Thyroid gland (tissue), 4 donors: ENCODE results near the gene HMCES. TPM values are rescaled to one million over a fixed set of nuclear protein-coding genes. Genes with fewer than 3 reads are reported as not detected.
"Not testable (repeated sequence)": the region's sequence is repeated elsewhere in the genome, so short reads cannot be mapped to it uniquely, and the experiment has no call there.

Source experiments
- DNase-seq, 2 donors: peaks; one replicate each; pipeline ENCODE4 v3.0.0-alpha.2; 2019
- H3K27ac ChIP-seq, 3 donors: fragments of 200-600 bp; sonication (generic); 1 replicate in 2 of 3; 2 replicates in 1 of 3; pipeline ENCODE4 v1.5.1; 2016 to 2019; ENCODE audit warnings: mild to moderate bottlenecking in 1 of 3, moderate library complexity in 1 of 3
- H3K27me3 ChIP-seq: fragments of 200-600 bp; sonication (generic); one replicate; pipeline ENCODE4 v1.5.1; 2019
- H3K36me3 ChIP-seq, 2 donors: fragments of 200-600 bp; sonication (generic); one replicate each; pipeline ENCODE4 v1.5.1; 2016 to 2019
- H3K4me1 ChIP-seq, 2 donors: fragments of 200-600 bp; sonication (generic); one replicate each; pipeline ENCODE4 v1.5.1; 2017 to 2019
- H3K4me3 ChIP-seq, 3 donors: fragments of 200-600 bp; sonication (generic); replicated peaks in 1 of 3; 1 replicate in 2 of 3; 2 replicates in 1 of 3; pipeline ENCODE4 v1.5.1; 2016; ENCODE audit warnings: mild to moderate bottlenecking in 1 of 3
- H3K9me3 ChIP-seq: fragments of 200-600 bp; sonication (generic); one replicate; pipeline ENCODE4 v1.5.1; 2017
- CTCF ChIP-seq, 6 experiments: fragments of 200-600 bp in 3 of 6; fragments of 450-650 bp in 3 of 6; sonication (generic) in 3 of 6; IDR thresholded peaks; one replicate each; pipeline ENCODE4 v1.5.1; 2016 to 2019; ENCODE audit warnings: antibody characterized with exemption in 6 of 6, mild to moderate bottlenecking in 2 of 6, inconsistent platforms in 1 of 6, moderate library complexity in 1 of 6
- POLR2A ChIP-seq, 2 donors: fragments of 450-650 bp; IDR thresholded peaks; one replicate each; pipeline ENCODE4 v1.6.1; 2017; ENCODE audit warnings: antibody characterized with exemption in 2 of 2, mild to moderate bottlenecking in 2 of 2, moderate library complexity in 1 of 2
- WGBS, 2 donors: methylation state at CpG; one replicate each; pipeline ENCODE4 v1.1.5; 2017; 5-methylcytosine and 5-hydroxymethylcytosine counted together
- intact Hi-C: fragments of 100-400 bp; cut with DNase I; formaldehyde crosslinking; loops from one replicate; pipeline ENCODE4 v1.15.1; 2023
- total RNA-seq, 4 donors: library from RNA; depleted of rRNA; stranded (reverse); fragments of >200 nt; gene quantifications; one replicate each; pipeline ENCODE4 v1.2.3, GENCODE V29; 2016

Gene HMCES
- total RNA-seq, 4 donors from 2014 or later = 23.7 to 30.9 (median 26.0) TPM

GRCh38 chr3:129259612-129260477 is 18.8 kb upstream of the HMCES start:
- 89 to 93% methylated on average over 6 to 7 of the region's 7 CpGs for WGBS, 2 donors
- H3K36me3 ChIP-seq = peaks cover 89 to 98% of the 10 kb centered on the region in 2 donors
- no peak overlapping the region for H3K4me3 ChIP-seq
- TF ChIP-seq POLR2A (IDR thresholded peaks at IDR 0.05) = no peak
- TF ChIP-seq CTCF (IDR thresholded peaks at IDR 0.05) = no peak
- intact Hi-C loops = no loop called here
- no peaks in the 10 kb centered on the region for H3K9me3 ChIP-seq
- H3K27me3 ChIP-seq = no peaks in the 10 kb centered on the region
- H3K4me1 ChIP-seq = no peaks in the 10 kb centered on the region
- no peak for DNase-seq
- H3K27ac ChIP-seq = no peak overlapping the region

- no peak overlapping the region for H3K4me3 ChIP-seq
- no peak for DNase-seq
- H3K27me3 ChIP-seq = no peaks in the 10 kb centered on the region
- H3K27ac ChIP-seq = no peak overlapping the region
- intact Hi-C loops = no loop called here
- TF ChIP-seq POLR2A (IDR thresholded peaks at IDR 0.05) = no peak
- no peak for TF ChIP-seq CTCF (IDR thresholded peaks at IDR 0.05)
- no peaks in the 10 kb centered on the region for H3K9me3 ChIP-seq
- 97% methylated on average over 11 of the region's 11 CpGs for WGBS, 2 donors
- H3K4me1 ChIP-seq = no peaks in the 10 kb centered on the region
- peaks cover 87 to 98% of the 10 kb centered on the region in 2 donors for H3K36me3 ChIP-seq
Observed at GRCh38 chr3:129260606-129261005, 18.1 kb upstream of the HMCES start.

- H3K27me3 ChIP-seq = no peaks in the 10 kb centered on the region
- no peak overlapping the region for H3K4me3 ChIP-seq
- TF ChIP-seq POLR2A (IDR thresholded peaks at IDR 0.05) (no peak), CTCF (IDR thresholded peaks at IDR 0.05) (no peak)
- no peak for DNase-seq
- 93 to 96% methylated on average over 3 of the region's 3 CpGs for WGBS, 2 donors
- H3K9me3 ChIP-seq = no peaks in the 10 kb centered on the region
- H3K36me3 ChIP-seq = peaks cover 87 to 98% of the 10 kb centered on the region in 2 donors
- no peak overlapping the region for H3K27ac ChIP-seq
- H3K4me1 ChIP-seq = no peaks in the 10 kb centered on the region
- intact Hi-C loops = no loop called here
Observed at GRCh38 chr3:129261894-129262293, 16.8 kb upstream of the HMCES start.

GRCh38 chr3:129263161-129263910 is 15.3 kb upstream of the HMCES start:
- Histone ChIP-seq H3K4me1 (no peaks in the 10 kb centered on the region), H3K36me3 (peaks cover 87 to 98% of the 10 kb centered on the region in 2 donors), H3K27ac (no peak overlapping the region), H3K27me3 (no peaks in the 10 kb centered on the region), H3K9me3 (no peaks in the 10 kb centered on the region), H3K4me3 (no peak overlapping the region)
- 91 to 93% methylated on average over 6 of the region's 6 CpGs for WGBS, 2 donors
- no peak for TF ChIP-seq POLR2A (IDR thresholded peaks at IDR 0.05)
- TF ChIP-seq CTCF (IDR thresholded peaks at IDR 0.05) = no peak
- intact Hi-C loops = no loop called here
- DNase-seq = no peak

GRCh38 chr3:129264994-129265393 is 13.7 kb upstream of the HMCES start:
- 99 to 100% methylated on average over 6 of the region's 6 CpGs for WGBS, 2 donors
- H3K27ac ChIP-seq, H3K27me3 ChIP-seq, H3K4me3 ChIP-seq, H3K9me3 ChIP-seq, DNase-seq, H3K4me1 ChIP-seq, intact Hi-C loops: not testable (repeated sequence)
- H3K36me3 ChIP-seq = peaks cover 89 to 99% of the 10 kb centered on the region in 2 donors
